ENCODE results near the gene FGD5.

Gene FGD5

GRCh38 chr3:14935592-14936345, 117.0 kb downstream of the FGD5 start:
- no peak for DNase-seq

- no peak for DNase-seq
Measured at GRCh38 chr3:14938954-14939353, 120.2 kb downstream of the FGD5 start.

GRCh38 chr3:14941871-14942270, 123.1 kb downstream of the FGD5 start:
- no peak for DNase-seq

- no peak for DNase-seq
Measured at GRCh38 chr3:14943042-14943441, 124.3 kb downstream of the FGD5 start.

- DNase-seq, result no peak
Measured at GRCh38 chr3:14946236-14946635, 127.5 kb downstream of the FGD5 start.

GRCh38 chr3:14946739-14947099, 128.0 kb downstream of the FGD5 start:
- DNase-seq, result no peak

GRCh38 chr3:14947100-14947885, 128.5 kb downstream of the FGD5 start, which contains the start of gene NR2C2:
Gene NR2C2, plus strand, starts transcription at chr3:14947583. Its CDS starts 56,332 bp downstream, at chr3:15003915.
- DNase-seq, result peak; percentile 81

- peak; percentile 97 for DNase-seq
Measured at GRCh38 chr3:14947886-14948608, 129.3 kb downstream of the FGD5 start.

- no peak for DNase-seq
Measured at GRCh38 chr3:14948609-14949038, 129.9 kb downstream of the FGD5 start.

GRCh38 chr3:14949126-14949525, 130.4 kb downstream of the FGD5 start:
- DNase-seq, result no peak

- no peak for DNase-seq
Measured at GRCh38 chr3:14950274-14950673, 131.5 kb downstream of the FGD5 start.

- DNase-seq, result no peak
Measured at GRCh38 chr3:14957153-14957552, 138.4 kb downstream of the FGD5 start.

- no peak for DNase-seq
Measured at GRCh38 chr3:14957925-14958324, 139.2 kb downstream of the FGD5 start.

- no peak for DNase-seq
Measured at GRCh38 chr3:14959359-14959943, 140.7 kb downstream of the FGD5 start.

GRCh38 chr3:14962762-14963161, 144.0 kb downstream of the FGD5 start:
- peak; percentile 70 for DNase-seq

- DNase-seq, result no peak
Measured at GRCh38 chr3:14967285-14967684, 148.5 kb downstream of the FGD5 start.

- DNase-seq, result no peak
Measured at GRCh38 chr3:14969671-14970070, 150.9 kb downstream of the FGD5 start.

GRCh38 chr3:14976317-14976716, 157.6 kb downstream of the FGD5 start:
- DNase-seq, result no peak

- DNase-seq, result no peak
Measured at GRCh38 chr3:14980689-14981088, 161.9 kb downstream of the FGD5 start.

Measured in fibroblast of skin of right quadriceps (primary cell).